HUES48 (cell line): ENCODE results near the gene SMIM13.

Experiments used
- H3K27ac ChIP-seq: one replicate; pipeline ENCODE4 v1.7.0; 2013; ENCODE audit warnings: low read depth, low read length, inconsistent platforms
- H3K27me3 ChIP-seq: 2 replicates; pipeline ENCODE4 v1.6.1; 2013; ENCODE audit warnings: mild to moderate bottlenecking, low read length; ENCODE audit not compliant: control insufficient read depth, insufficient read depth
- H3K36me3 ChIP-seq: 2 replicates; pipeline ENCODE4 v1.6.1; 2013; ENCODE audit warnings: low read length; ENCODE audit not compliant: control insufficient read depth, insufficient read depth
- H3K4me1 ChIP-seq: 2 replicates; pipeline ENCODE4 v1.6.1; 2013; ENCODE audit warnings: mild to moderate bottlenecking, low read length; ENCODE audit not compliant: control insufficient read depth, insufficient read depth
- H3K4me3 ChIP-seq: 2 replicates; pipeline ENCODE4 v1.5.1; 2013; ENCODE audit warnings: mild to moderate bottlenecking, low read depth, low read length
- H3K9ac ChIP-seq: 2 replicates; pipeline ENCODE4 v1.6.1; 2013; ENCODE audit warnings: mild to moderate bottlenecking, low read depth, low read length, moderate library complexity
- H3K9me3 ChIP-seq: 2 replicates; pipeline ENCODE4 v1.6.1; 2013; ENCODE audit warnings: low read length; ENCODE audit not compliant: control insufficient read depth, insufficient read depth

The SMIM13 gene

GRCh38 chr6:11064836-11065235, 28.8 kb upstream of the SMIM13 start:
- no peak overlapping the region for H3K4me3 ChIP-seq
- no peaks in the 10 kb centered on the region for H3K27me3 ChIP-seq
- H3K9me3 ChIP-seq, result no peaks in the 10 kb centered on the region
- no peaks in the 10 kb centered on the region for H3K4me1 ChIP-seq
- no peak overlapping the region for H3K27ac ChIP-seq
- no peak overlapping the region for H3K9ac ChIP-seq
- H3K36me3 ChIP-seq, result no peaks in the 10 kb centered on the region

- H3K27ac ChIP-seq, result no peak overlapping the region
- no peaks in the 10 kb centered on the region for H3K36me3 ChIP-seq
- H3K4me1 ChIP-seq, result no peaks in the 10 kb centered on the region
- no peak overlapping the region for H3K9ac ChIP-seq
- no peaks in the 10 kb centered on the region for H3K9me3 ChIP-seq
- H3K27me3 ChIP-seq, result no peaks in the 10 kb centered on the region
- no peak overlapping the region for H3K4me3 ChIP-seq
Measured at GRCh38 chr6:11065436-11066202, 28.0 kb upstream of the SMIM13 start.

- H3K9ac ChIP-seq, result no peak overlapping the region
- H3K27me3 ChIP-seq, result no peaks in the 10 kb centered on the region
- no peaks in the 10 kb centered on the region for H3K36me3 ChIP-seq
- H3K27ac ChIP-seq, result peak overlapping the region; percentile 20
- H3K4me1 ChIP-seq, result no peaks in the 10 kb centered on the region
- H3K9me3 ChIP-seq, result no peaks in the 10 kb centered on the region
- no peak overlapping the region for H3K4me3 ChIP-seq
Measured at GRCh38 chr6:11066505-11067347, 26.9 kb upstream of the SMIM13 start.

- no peak overlapping the region for H3K4me3 ChIP-seq
- H3K27ac ChIP-seq, result no peak overlapping the region
- no peaks in the 10 kb centered on the region for H3K4me1 ChIP-seq
- no peaks in the 10 kb centered on the region for H3K27me3 ChIP-seq
- no peaks in the 10 kb centered on the region for H3K36me3 ChIP-seq
- H3K9me3 ChIP-seq, result no peaks in the 10 kb centered on the region
- no peak overlapping the region for H3K9ac ChIP-seq
Measured at GRCh38 chr6:11067348-11067747, 26.3 kb upstream of the SMIM13 start.

- Histone ChIP-seq H3K27ac (no peak overlapping the region), H3K4me1 (no peaks in the 10 kb centered on the region), H3K27me3 (no peaks in the 10 kb centered on the region), H3K4me3 (no peak overlapping the region), H3K9me3 (no peaks in the 10 kb centered on the region), H3K9ac (no peak overlapping the region), H3K36me3 (no peaks in the 10 kb centered on the region)
Measured at GRCh38 chr6:11069760-11070159, 23.9 kb upstream of the SMIM13 start.

- peaks cover 16% of the 10 kb centered on the region for H3K4me1 ChIP-seq
- H3K4me3 ChIP-seq, result no peak overlapping the region
- no peak overlapping the region for H3K9ac ChIP-seq
- H3K27ac ChIP-seq, result no peak overlapping the region
- no peaks in the 10 kb centered on the region for H3K9me3 ChIP-seq
- no peaks in the 10 kb centered on the region for H3K36me3 ChIP-seq
- H3K27me3 ChIP-seq, result no peaks in the 10 kb centered on the region
Measured at GRCh38 chr6:11072101-11072500, 21.5 kb upstream of the SMIM13 start.

GRCh38 chr6:11076540-11076939, 17.1 kb upstream of the SMIM13 start:
- H3K4me1 ChIP-seq, result peaks cover 17% of the 10 kb centered on the region
- H3K9me3 ChIP-seq, result no peaks in the 10 kb centered on the region
- no peak overlapping the region for H3K9ac ChIP-seq
- no peaks in the 10 kb centered on the region for H3K27me3 ChIP-seq
- no peak overlapping the region for H3K27ac ChIP-seq
- H3K36me3 ChIP-seq, result no peaks in the 10 kb centered on the region
- no peak overlapping the region for H3K4me3 ChIP-seq

- Histone ChIP-seq H3K9me3 (no peaks in the 10 kb centered on the region), H3K27me3 (no peaks in the 10 kb centered on the region), H3K4me1 (peaks cover 17% of the 10 kb centered on the region), H3K9ac (no peak overlapping the region), H3K36me3 (no peaks in the 10 kb centered on the region), H3K4me3 (no peak overlapping the region), H3K27ac (no peak overlapping the region)
Measured at GRCh38 chr6:11078266-11078665, 15.4 kb upstream of the SMIM13 start.

- H3K27ac ChIP-seq, result no peak overlapping the region
- no peaks in the 10 kb centered on the region for H3K27me3 ChIP-seq
- H3K4me1 ChIP-seq, result peaks cover 15% of the 10 kb centered on the region
- no peaks in the 10 kb centered on the region for H3K9me3 ChIP-seq
- no peak overlapping the region for H3K4me3 ChIP-seq
- H3K36me3 ChIP-seq, result no peaks in the 10 kb centered on the region
- no peak overlapping the region for H3K9ac ChIP-seq
Measured at GRCh38 chr6:11080296-11080695, 13.3 kb upstream of the SMIM13 start.

GRCh38 chr6:11083491-11083890, 10.1 kb upstream of the SMIM13 start:
- no peaks in the 10 kb centered on the region for H3K9me3 ChIP-seq
- H3K27ac ChIP-seq, result no peak overlapping the region
- no peaks in the 10 kb centered on the region for H3K27me3 ChIP-seq
- no peaks in the 10 kb centered on the region for H3K4me1 ChIP-seq
- H3K9ac ChIP-seq, result no peak overlapping the region
- no peaks in the 10 kb centered on the region for H3K36me3 ChIP-seq
- no peak overlapping the region for H3K4me3 ChIP-seq

- H3K27me3 ChIP-seq, result no peaks in the 10 kb centered on the region
- H3K9ac ChIP-seq, result no peak overlapping the region
- no peaks in the 10 kb centered on the region for H3K4me1 ChIP-seq
- H3K27ac ChIP-seq, result no peak overlapping the region
- H3K36me3 ChIP-seq, result no peaks in the 10 kb centered on the region
- no peaks in the 10 kb centered on the region for H3K9me3 ChIP-seq
- no peak overlapping the region for H3K4me3 ChIP-seq
Measured at GRCh38 chr6:11083956-11084355, 9.7 kb upstream of the SMIM13 start.
